Stimulated activated naive CD4-positive, alpha-beta T cell treated with Interleukin-2 at 50 U/mL for 16 hours (primary cell): ENCODE data around the gene CENPA.
"Not testable (repeated sequence)": the region's sequence is repeated elsewhere in the genome, so short reads cannot be mapped to it uniquely, and the experiment has no call there.

Experiments used
- DNase-seq: peaks from one replicate; lab custom pipeline; 2025; lab: John Stamatoyannopoulos, UW

The CENPA gene

DNA sequence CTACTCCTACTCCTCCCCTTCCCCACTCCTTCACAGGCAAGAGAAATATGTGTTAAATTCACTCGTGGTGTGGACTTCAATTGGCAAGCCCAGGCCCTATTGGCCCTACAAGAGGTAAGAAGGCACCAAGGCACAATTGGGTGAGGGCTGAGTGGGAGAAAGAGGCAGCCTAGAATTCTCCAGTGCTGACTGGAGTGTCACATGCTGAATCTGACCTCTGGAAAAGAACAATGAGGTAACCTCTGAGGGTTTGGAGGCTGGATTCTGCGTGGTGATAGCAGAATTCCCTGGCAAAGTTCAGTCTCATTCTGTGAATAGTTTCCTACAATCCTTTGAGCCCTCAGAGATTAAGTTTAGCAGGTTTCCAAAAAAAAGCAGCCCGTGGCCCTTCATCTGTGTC is 6.9 kb downstream of the CENPA start:
- DNase-seq, result no peak

DNA sequence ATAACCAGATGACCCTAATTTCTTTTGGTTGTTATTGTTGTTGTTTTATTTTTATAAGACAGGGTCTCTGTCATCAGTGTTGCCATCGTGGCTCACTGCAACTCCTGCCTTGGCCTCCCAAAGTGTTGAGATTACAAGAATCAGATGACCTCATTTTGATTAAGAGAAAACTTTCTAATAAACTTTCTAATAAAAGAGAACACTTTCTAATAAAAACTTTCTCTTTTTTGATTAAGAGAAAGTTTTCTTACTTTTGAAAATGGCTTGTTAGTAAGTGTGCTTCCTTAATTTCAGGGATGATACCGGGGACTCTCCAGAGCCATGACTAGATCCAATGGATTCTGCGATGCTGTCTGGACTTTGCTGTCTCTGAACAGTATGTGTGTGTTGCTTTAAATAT is 7.7 kb downstream of the CENPA start:
- no peak for DNase-seq

DNA sequence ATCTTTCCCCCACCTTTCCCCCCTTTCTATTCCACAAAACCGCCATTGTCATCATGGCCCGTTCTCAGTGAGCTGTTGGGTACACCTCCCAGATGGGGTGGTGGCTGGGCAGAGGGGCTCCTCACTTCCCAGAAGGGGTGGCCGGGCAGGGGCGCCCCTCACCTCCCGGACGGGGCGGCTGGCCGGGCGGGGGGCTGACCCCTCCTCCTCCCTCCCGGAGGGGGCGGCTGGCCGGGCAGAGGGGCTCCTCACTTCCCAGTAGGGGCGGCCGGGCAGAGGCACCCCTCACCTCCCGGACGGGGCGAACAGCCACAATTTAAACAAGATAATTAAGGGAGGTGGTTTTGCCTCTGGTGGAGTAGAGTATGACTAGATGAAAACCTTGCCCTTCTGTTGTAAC is 9.3 kb downstream of the CENPA start:
- DNase-seq, result not testable (repeated sequence)

DNA sequence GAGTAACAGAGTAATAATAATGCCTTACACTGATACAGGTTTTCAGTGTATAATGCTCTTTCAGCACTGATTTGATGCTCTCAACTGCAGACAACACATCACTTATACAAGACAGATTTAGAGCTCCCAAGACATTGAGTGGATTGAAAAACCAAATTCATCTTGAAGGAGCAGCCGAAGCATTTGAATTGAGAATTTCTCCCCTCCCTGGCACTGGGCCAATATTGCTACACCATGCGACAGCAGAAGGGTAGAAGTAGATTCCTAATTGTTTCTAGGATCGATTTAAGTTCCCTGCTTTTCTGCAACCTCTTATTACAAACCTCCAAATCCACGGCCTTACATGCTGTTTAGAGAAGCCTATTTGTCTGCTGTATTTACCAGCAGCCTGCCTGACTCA is 15.5 kb downstream of the CENPA start:
- no peak for DNase-seq

DNA sequence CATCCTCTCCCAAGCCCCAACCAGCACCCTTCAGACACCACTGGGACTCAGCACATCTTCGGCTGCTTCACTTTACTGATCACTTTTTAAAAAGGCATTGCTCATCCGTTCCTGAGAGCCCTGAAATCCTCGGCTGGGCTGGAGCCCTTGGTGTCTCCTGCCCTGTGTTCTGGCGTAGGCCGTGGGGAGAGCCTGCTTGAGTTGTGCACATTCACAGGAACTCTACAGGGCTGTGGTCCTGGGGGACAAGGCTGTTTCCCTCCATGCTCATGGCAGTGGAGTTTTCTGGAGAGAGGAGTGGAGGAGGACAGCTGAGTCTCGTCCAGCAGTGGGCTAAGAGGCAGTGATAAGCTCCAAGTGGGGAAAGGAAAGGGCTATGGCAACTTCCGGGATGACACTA is 15.9 kb downstream of the CENPA start:
- no peak for DNase-seq

DNA sequence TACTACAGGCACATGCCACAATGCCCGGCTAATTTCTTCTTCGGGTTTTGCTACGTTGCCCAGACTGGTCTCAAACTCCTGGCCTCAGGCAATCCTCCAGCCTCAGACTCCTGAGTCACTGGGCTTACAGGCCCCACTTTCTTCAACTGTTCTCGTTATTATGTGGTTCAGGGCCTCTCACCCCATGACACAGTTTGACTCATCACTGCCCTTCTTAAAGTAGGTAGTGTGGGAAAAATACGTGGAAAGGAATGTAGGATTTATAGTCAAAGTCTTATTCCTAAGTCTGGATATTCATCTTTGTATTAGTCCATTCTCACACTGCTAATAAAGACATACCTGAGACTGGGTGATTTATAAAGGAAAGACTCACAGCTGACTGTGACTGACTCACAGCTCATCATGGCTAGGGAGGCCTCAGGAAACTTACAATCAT is 19.4 kb downstream of the CENPA start:
- no peak for DNase-seq

DNA sequence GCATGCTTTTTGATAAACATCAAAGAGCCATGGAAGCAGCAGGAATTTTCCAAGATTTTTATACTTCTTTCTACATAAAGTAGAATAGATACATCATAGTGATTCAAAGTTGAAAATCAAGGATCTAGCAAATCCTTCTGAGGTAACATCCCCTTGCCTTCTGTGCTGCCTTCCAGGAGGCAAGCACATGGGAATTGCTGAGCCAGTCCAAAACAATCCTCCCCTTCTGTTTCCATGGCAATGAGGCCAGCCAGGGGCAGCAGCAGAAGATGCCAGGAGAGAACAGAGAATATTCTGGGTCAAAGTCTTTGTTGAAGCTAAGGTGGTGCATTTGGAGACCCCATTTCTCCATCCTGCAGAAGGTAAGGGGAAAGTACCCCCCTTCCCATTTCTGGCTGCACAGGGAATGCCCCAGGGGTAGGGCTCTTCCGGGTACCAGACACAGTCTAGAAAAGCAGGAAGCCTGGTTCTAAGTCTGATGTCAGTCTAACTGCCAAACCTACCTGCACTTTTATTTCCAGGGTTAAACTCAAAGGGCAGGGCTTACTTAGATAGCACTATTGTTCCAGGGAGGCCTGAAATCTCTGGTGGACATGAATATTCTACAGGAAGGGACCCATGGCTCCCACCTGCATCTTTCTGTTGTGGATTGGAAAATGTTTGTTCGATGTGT is 22.1 kb downstream of the CENPA start:
- DNase-seq, result no peak

DNA sequence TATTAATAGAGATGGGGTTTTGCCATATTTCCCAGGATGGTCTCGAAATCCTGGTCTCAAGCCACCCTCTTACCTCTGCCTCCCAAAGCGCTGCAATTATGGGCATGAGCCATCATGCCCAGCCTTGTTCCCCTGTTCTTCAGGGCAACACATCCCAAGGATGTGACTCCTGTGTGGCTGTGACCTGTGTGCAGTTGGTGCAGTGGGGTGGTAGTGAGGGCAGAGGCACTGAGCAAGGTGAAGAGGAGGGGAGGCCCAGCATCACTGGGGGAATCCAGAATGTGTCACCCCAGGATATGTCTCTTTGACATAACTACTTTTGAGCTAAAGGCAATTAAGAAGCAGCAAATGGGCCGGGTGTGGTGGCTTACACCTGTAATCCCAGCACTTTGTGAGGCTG is 23.4 kb downstream of the CENPA start:
- DNase-seq, result no peak

DNA sequence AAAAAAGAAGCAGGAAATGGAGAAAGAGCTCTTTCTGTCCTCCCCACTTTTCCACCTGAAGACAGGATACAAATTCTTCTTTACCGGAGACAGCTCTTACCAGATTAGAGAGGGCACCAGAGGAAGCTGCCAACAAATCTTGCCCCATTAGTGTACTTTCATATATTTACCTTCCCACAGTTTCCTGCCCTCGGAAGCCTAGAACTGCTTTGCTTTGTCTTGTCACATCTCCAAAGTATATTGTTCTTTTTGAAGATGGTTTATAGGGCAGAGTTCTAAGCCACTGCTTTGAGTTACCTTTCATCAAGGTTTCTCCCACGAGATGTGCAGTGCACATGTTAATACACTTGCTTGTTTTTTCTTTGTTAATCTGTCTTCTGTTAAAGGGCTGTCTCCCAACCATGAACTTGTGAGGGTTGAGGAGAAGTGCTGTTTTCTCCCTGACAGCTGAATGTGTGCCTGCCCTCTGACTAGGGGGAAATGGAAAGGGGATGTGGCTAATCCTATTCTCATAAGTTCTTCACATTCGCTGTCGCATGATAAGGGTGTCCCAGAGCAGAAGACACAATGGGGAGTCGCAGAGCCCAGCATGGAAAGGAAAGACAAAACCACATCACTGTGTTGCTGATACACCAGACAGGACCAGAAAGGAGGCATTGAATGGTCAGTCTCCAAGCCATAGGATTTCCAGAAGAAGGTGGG is 24.2 kb downstream of the CENPA start:
- DNase-seq, result no peak

DNA sequence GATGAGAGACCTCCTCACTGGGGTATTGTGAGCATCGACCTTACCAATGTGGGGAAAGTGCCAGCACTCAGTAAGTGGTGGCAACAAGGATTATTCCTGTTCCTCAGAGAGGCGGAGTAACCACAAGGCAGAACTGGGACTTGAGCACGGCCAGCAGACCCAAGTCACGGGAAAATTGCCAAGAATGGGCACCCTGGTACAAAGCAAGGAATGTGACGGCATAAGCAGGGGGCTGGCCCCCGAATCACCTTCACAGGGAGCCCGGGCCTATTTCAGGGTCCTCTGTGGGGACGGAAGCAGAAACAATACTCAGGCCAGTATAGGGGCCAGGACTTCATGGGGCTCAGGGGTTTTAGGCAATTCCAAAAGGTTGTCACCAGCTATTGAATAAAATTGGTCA is 25.4 kb downstream of the CENPA start:
- no peak for DNase-seq

DNA sequence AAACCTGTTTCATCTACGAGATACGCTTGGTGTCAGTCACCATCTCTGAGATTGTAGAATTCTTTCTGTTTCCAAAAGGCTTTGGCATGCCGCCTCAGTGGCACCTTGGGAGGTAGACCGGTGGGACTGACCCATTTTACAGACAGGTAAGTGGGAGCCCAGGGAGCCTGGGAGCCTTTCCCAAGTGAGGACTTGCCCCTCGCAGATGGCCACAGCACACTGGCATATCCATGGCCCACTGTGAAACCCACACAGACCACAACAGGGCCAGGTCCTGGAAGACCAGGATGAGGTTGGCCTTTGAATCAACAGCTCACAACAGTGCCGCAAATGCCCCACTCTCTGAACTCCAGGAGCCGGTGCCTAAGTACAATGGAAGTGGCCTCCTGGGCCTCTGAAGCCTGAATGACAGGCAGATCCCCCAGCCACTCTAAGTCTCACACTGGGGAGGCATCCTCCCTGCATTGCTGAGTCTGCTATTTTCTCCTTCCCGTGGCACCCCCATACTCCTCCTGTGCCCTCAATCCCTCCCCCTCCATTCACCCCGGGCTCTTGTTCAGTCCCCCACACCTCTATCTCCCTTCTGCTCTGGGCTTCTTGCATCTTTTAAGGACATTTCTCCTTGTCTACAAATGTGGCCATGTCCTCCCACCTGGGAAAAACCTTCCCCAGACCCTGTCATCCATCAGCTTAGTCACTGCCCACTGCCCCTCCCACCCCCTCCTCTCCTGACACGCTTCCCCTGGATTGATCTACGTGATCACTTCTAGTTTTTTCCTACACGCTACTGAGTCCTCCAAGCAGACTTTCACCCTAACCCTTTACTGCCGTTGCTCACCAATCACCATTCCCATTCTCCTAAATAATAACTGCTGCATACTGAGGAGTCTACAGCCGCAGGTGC is 26.2 kb downstream of the CENPA start:
- DNase-seq, result no peak

DNA sequence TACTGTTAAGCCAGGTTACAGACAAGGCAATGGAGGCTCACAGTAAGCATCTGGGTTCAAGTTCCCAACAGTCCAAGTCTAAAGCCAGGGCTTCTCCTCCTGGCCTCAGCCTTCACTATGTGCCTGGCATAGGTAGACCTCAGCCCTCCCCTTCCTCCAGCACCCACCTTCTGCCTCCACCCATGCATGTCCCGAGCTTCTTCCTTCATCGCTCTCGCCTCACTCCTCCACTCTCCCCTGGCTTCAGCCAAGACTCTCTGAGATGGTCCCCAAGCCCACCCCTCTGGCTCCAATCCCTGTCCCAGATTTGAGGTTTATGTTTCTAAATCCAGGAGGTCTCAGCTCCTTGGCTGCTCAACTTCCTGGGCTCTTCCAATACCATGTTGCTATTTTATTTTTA is 26.9 kb downstream of the CENPA start:
- DNase-seq, result no peak

DNA sequence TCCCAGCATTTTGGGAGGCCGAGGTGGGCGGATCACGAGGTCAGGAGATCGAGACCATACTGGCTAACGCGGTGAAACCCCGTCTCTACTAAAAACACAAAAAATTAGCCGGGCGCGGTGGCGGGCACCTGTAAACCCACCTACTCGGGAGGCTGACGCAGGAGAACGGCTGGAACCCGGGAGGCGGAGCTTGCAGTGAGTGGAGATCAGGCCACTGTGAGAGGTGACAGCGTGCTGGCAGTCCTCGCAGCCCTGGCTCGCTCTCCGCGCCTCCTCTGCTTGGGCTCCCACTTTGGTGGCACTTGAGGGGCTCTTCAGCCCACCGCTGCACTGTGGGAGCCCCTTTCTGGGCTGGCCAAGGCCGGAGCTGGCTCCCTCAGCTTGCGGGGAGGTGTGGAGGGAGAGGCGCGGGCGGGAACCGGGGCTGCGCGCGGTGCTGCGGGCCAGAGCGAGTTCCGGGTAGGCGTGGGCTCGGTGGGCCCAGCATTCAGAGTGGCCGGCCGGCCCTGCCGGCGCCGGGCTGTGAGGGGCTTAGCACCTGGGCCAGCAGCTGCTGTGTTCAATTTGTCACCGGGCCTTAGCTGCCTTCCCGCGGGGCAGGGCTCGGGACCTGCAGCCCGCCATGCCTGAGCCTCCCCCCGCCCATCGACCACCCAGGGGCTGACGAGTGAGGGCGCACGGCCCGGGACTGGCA is 28.4 kb downstream of the CENPA start:
- DNase-seq, result not testable (repeated sequence)

DNA sequence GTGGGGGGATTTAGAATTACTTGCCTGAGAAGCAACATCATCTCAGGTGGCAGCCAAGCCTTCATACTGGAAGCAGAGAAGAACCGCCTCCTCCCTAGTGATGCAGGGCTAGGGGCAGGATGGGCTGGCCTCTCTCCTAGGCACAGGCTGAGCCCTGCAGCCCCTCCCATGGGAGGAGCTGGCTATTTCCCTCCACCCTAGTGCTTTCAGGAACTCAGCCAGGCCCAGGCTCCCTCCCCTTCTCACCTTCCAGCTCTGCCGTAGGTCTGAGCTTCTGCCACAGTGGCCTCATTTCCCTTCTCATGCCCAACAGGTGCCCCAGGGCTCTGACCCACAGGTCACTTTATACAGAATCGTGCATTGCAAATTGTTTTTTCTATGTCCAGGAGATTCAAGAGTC is 31.0 kb downstream of the CENPA start:
- DNase-seq, result no peak

DNA sequence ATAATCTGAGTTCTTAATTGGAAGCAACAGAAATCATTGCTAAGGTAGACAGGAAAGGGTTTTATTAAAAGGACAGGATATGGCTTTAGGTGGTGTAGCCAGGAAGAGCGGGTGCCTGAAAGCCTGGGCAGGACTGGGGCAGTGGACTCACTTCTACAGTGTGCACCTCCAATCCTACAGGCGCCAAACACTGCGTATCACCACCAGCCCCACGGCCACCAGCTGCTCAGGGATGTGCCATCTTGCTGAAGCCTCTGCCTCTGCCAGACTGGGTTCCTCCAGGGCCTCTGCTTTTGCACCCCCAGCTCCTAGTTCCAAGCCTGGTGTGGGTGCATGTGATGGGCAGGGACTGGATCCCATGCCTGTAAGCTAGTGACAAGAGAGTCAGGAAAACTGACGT is 32.4 kb downstream of the CENPA start:
- no peak for DNase-seq

DNA sequence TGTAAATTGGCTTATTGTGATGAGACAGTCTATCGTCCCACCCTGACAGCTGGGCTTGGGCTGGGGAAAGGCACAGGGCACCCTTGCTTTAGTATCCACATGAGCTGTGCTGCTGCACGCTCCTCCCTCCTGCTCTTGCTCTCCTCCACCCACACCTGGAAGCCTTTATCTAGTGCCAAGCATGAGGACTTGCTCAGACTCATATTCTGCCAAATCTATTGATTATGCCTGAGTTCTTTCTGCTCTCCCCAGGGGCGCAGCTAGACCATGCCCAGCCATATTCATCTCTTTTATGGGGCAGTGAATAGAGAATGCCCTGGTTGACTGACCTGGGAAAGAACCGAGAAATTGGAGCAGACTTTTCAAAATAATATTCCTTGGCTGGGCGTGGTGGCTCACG is 33.1 kb downstream of the CENPA start:
- DNase-seq, result no peak

DNA sequence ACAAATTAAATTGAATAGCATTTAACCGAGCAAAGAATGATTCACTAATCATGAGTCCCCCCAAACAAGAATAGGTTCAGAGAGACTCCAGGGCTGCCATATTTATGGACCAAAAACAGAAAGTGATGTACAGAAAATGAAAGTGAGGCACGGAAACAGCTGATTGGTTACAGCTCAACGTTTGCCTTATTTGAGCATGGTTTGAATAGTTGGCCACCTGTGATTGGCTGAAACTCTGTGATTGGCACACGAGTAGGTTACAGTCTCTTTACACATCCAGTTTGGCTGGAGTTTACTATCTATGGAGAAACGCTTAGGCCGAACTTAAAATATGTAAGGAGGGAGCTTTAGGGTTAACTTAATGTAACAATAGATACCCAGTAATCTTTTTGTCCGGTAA is 35.1 kb downstream of the CENPA start:
- no peak for DNase-seq

DNA sequence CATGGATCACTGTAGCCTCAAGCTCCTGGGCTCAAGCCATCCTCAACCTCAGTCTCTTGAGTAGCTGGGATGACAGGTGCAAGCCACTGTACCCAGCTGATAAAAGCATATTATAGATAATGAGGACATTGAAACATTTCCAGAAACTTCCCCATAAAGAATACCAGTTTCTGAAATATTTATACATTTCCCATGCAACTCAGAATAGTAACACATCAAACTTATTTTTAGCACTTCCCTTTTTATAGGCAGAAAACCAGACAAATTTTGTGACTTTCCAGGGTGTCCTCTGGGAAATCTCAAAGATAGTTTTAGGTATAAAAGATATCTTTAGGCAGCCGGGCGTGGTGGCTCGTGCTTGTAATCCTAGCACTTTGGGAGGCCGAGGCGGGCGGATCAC is 37.0 kb downstream of the CENPA start:
- DNase-seq, result no peak

DNA sequence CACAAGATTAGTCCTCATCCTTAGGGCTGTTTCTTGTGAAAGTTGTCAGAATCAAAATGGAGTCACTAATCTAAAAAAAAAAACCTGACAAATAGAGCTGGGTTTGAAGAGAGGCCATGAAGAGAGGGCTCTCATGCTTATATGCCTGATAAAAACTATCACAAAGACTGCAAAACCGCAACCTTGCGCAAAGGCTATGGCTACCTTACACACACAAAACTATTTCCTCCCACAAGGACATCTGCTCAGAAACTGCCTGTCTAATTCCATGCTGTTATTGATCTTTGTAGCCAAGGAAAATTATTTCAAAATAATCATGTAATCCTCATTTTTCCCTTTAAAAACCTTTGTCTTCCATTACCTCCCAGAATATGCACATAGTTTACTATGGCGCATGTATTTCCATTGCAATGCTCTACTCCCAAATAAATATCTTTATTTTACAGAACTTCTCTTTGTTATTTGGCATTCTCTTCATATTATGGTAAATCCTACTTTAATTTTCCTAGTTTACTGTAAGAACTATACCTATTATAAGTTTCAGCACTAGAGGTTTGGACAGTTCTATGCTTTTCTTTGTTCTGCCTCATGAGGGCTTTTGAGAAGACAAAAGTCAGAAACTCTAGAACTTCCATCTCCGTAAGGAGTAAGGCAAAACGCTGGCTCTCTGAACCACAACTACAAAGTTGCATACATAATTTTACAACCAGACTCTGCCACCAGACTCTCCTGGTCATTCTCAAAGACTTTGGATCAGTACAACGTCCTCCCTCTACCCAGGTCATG is 52.5 kb downstream of the CENPA start:
- DNase-seq, result no peak

DNA sequence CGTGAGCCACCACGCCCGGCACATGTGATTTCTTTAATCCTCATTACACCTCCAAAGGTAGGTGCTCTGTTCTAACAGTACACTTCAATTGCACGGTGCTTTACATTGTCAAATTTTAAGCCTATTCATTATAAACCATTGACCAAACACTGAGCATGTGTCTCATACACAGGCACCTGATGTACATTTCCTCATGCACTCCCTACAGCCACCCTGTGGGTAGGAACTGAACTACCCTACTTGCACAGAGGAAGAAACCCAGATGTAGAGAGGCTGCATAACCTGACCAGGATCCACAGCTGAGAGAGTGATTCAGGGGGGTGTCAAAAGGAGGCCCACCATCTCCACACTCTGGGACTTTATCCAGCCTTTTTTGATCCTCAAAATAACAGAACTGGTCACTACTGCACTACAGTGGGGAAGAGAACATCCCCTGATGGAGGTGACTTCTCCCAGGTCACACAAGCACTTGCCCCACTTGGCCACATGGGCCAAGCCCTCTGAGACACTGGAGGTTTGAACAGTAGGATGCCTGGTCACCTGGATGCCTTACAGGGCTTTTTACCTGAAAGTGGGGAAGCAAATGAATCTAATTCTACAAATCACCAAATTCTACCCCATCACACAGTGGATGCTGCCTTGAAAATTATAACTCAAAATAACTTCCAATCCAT is 55.2 kb downstream of the CENPA start:
- DNase-seq, result no peak

DNA sequence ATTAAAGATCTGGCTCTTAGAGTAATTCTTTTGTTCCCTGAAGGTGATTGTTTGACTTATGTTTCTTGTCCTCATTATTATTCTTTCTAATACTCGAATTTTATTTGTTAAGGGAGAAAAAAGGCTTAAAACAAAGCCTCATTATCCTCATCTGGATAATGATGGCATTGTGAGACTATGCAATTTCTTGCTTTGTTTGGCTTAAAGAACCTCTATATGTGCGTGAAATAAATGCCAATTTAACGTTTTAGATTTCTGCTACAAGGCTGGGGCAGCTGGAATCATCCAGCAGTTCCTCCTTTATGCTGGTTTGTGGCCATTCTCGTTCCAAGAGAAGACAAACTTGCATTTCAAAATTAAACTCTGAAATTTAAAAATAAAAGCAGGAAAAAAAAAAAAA is 57.2 kb downstream of the CENPA start:
- DNase-seq, result no peak
